DMS53 treated with DMSO at 0.1 percent for 48 hours (cell line): ENCODE measurements around the gene CDH6.
"Not testable (repeated sequence)": the region's sequence is repeated elsewhere in the genome, so short reads cannot be mapped to it uniquely, and the experiment has no call there.

ENCODE experiments used
- DNase-seq: peaks from one replicate; lab custom pipeline; 2025; ENCODE audit not compliant: unreplicated experiment; lab: John Stamatoyannopoulos, UW

CDH6 gene

GRCh38 chr5:31322946-31323345 lies 129.5 kb downstream of the CDH6 start:
- no peak for DNase-seq

- DNase-seq = no peak
These were observed 131.4 kb downstream of the CDH6 start for GRCh38 chr5:31324842-31325241.

- DNase-seq = no peak
These were observed 134.7 kb downstream of the CDH6 start for GRCh38 chr5:31328040-31328733.

- no peak for DNase-seq
These were observed 136.2 kb downstream of the CDH6 start for GRCh38 chr5:31329715-31330114.

- DNase-seq = no peak
These were observed 138.7 kb downstream of the CDH6 start for GRCh38 chr5:31332160-31332559.

- no peak for DNase-seq
These were observed 140.0 kb downstream of the CDH6 start for GRCh38 chr5:31333475-31333874.

GRCh38 chr5:31334061-31334860 lies 140.8 kb downstream of the CDH6 start:
- DNase-seq = no peak

GRCh38 chr5:31335456-31335855 lies 142.0 kb downstream of the CDH6 start:
- no peak for DNase-seq

GRCh38 chr5:31343946-31344345 lies 150.5 kb downstream of the CDH6 start:
- DNase-seq = no peak

GRCh38 chr5:31346896-31347551 lies 153.5 kb downstream of the CDH6 start:
- no peak for DNase-seq

- no peak for DNase-seq
These were observed 154.0 kb downstream of the CDH6 start for GRCh38 chr5:31347552-31347905.

- DNase-seq = no peak
These were observed 156.9 kb downstream of the CDH6 start for GRCh38 chr5:31350395-31350794.

- DNase-seq = no peak
These were observed 161.9 kb downstream of the CDH6 start for GRCh38 chr5:31355337-31355736.

GRCh38 chr5:31357038-31357437 lies 163.6 kb downstream of the CDH6 start:
- no peak for DNase-seq

- no peak for DNase-seq
These were observed 166.4 kb downstream of the CDH6 start for GRCh38 chr5:31359839-31360238.

GRCh38 chr5:31361234-31361633 lies 167.7 kb downstream of the CDH6 start:
- DNase-seq = no peak

- DNase-seq = not testable (repeated sequence)
These were observed 168.4 kb downstream of the CDH6 start for GRCh38 chr5:31361704-31362528.

GRCh38 chr5:31362529-31362900 lies 169.0 kb downstream of the CDH6 start:
- DNase-seq = no peak

- DNase-seq = no peak
These were observed 169.6 kb downstream of the CDH6 start for GRCh38 chr5:31362931-31363568.

GRCh38 chr5:31364881-31365636 lies 171.6 kb downstream of the CDH6 start:
- no peak for DNase-seq
